Peyer's patch (tissue), 4 donors: Measurements from ENCODE around the gene MRPL10.

Source experiments
- POLR2A ChIP-seq, 2 donors: fragments of 450-650 bp; IDR thresholded peaks; one replicate each; pipeline ENCODE4 v1.5.1; 2017; ENCODE audit warnings: antibody characterized with exemption in 2 of 2, mild to moderate bottlenecking in 2 of 2, moderate library complexity in 2 of 2
- TF ChIP-seq, protein P1 (sequence below), 6 experiments: fragments of 450-650 bp in 4 of 6; fragments of 200-600 bp in 2 of 6; sonication (generic) in 1 of 6; IDR thresholded peaks; one replicate each; pipeline ENCODE4 v1.5.1; 2017 to 2019; ENCODE audit warnings: antibody characterized with exemption in 6 of 6, mild to moderate bottlenecking in 3 of 6, moderate library complexity in 1 of 6

DNA sequence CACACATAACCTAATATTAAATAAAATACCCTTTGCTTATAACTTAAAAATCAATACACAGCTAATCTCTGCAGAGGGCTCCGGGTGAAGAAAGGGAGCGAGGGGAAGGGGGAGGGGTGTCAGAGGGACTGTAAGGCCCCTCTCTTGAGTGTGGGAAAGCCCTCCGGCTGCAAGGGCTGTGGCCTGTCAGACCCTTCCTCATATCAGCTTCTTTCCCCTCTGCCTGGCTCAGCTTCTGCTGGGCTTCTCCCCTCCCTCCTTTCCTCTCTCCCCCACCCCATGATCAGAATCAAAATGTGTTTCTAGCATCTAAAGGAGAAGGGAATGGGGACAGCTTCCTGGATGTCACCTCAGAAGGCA lies 14.4 kb upstream of the MRPL10 start:
- TF ChIP-seq, protein P1, sequence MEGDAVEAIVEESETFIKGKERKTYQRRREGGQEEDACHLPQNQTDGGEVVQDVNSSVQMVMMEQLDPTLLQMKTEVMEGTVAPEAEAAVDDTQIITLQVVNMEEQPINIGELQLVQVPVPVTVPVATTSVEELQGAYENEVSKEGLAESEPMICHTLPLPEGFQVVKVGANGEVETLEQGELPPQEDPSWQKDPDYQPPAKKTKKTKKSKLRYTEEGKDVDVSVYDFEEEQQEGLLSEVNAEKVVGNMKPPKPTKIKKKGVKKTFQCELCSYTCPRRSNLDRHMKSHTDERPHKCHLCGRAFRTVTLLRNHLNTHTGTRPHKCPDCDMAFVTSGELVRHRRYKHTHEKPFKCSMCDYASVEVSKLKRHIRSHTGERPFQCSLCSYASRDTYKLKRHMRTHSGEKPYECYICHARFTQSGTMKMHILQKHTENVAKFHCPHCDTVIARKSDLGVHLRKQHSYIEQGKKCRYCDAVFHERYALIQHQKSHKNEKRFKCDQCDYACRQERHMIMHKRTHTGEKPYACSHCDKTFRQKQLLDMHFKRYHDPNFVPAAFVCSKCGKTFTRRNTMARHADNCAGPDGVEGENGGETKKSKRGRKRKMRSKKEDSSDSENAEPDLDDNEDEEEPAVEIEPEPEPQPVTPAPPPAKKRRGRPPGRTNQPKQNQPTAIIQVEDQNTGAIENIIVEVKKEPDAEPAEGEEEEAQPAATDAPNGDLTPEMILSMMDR (IDR thresholded peaks at IDR 0.05): no peak
- no peak for TF ChIP-seq POLR2A (IDR thresholded peaks at IDR 0.05)
